HG03432 (cell line): ENCODE data around the gene RABEPK.
A peak's percentile ranks its signal among the peaks of the same experiment; 100 is the strongest.
"Not testable (repeated sequence)": the region's sequence is repeated elsewhere in the genome, so short reads cannot be mapped to it uniquely, and the experiment has no call there.

Source experiments
- ATAC-seq: cut with Tn5 transposase; IDR thresholded peaks from one replicate; pipeline ENCODE4 v1.9.1; 2021; ENCODE audit warnings: mild to moderate bottlenecking, moderate library complexity; ENCODE audit not compliant: unreplicated experiment

Gene RABEPK

GRCh38 chr9:125190361-125190801 is 10.0 kb upstream of the RABEPK start:
- ATAC-seq: no peak

GRCh38 chr9:125194466-125194865 is 5.9 kb upstream of the RABEPK start:
- ATAC-seq: not testable (repeated sequence)

- ATAC-seq: not testable (repeated sequence)
Measured at GRCh38 chr9:125195591-125195990, 4.8 kb upstream of the RABEPK start.

GRCh38 chr9:125202846-125203618 is 2.7 kb downstream of the RABEPK start:
- ATAC-seq: no peak

GRCh38 chr9:125204477-125204876 is 4.1 kb downstream of the RABEPK start:
- no peak for ATAC-seq

GRCh38 chr9:125214186-125214585 is 13.8 kb downstream of the RABEPK start:
- no peak for ATAC-seq

GRCh38 chr9:125218621-125219020 is 18.3 kb downstream of the RABEPK start:
- ATAC-seq: no peak

- not testable (repeated sequence) for ATAC-seq
Measured at GRCh38 chr9:125224858-125225257, 24.5 kb downstream of the RABEPK start.

GRCh38 chr9:125227761-125228160 is 27.4 kb downstream of the RABEPK start:
- ATAC-seq: no peak

GRCh38 chr9:125233678-125234077 is 33.3 kb downstream of the RABEPK start:
- ATAC-seq: no peak

- ATAC-seq: not testable (repeated sequence)
Measured at GRCh38 chr9:125234099-125234498, 33.8 kb downstream of the RABEPK start.

- no peak for ATAC-seq
Measured at GRCh38 chr9:125235804-125236519, 35.6 kb downstream of the RABEPK start.

GRCh38 chr9:125236520-125237159 is 36.3 kb downstream of the RABEPK start:
- ATAC-seq: not testable (repeated sequence)

- no peak for ATAC-seq
Measured at GRCh38 chr9:125238127-125238914, 38.0 kb downstream of the RABEPK start.

- no peak for ATAC-seq
Measured at GRCh38 chr9:125238915-125239446, 38.6 kb downstream of the RABEPK start.

- no peak for ATAC-seq
Measured at GRCh38 chr9:125239631-125240597, 39.6 kb downstream of the RABEPK start.

GRCh38 chr9:125240649-125240999 is 40.3 kb downstream of the RABEPK start:
- ATAC-seq: peak; percentile 15

- ATAC-seq: peak; percentile 92
Measured at GRCh38 chr9:125241000-125241862, 40.9 kb downstream of the RABEPK start, which contains the start of gene HSPA5. Gene HSPA5, minus strand, starts transcription at chr9:125241343. Its CDS starts 217 bp downstream, at chr9:125241126.
